ENCODE measurements around the gene SCLT1.

SCLT1 gene

DNA sequence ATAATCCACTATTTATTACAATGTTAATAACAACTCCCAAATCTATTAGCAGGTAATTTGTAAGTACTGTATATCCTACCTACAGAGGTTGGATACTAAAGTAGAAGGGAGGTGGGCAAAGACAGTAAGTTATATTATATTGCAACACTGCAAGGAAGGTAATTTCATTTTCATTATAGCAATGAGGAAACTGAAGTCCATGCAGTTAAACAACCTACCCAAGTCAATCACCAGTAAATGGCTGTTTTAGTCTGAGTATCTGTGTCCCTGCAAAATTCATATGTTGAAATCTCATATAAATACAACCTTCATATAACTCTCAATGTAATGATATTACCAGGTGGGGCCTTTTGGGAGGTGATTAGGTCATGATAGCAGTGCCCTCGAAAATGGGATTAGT, 114.4 kb downstream of the SCLT1 start:
- Histone ChIP-seq H3K9me3 (ENCODE audit: insufficient read depth, low read depth, low read length) (no peaks in the 10 kb centered on the region), H2AFZ (ENCODE audit: low read length) (no peak overlapping the region), H3F3A (ENCODE audit: low read depth) (no peaks in the 10 kb centered on the region), H3K4me3 (ENCODE audit: low read length, poor library complexity, severe bottlenecking) (no peak overlapping the region), H3K4me1 (ENCODE audit: insufficient read depth, low read length, poor library complexity, severe bottlenecking) (no peaks in the 10 kb centered on the region), H4K20me1 (ENCODE audit: insufficient read depth, low read length, poor library complexity, severe bottlenecking) (no peaks in the 10 kb centered on the region), H3K9me2 (replicated peaks; ENCODE audit: low read depth, low read length) (no peaks in the 10 kb centered on the region), H3K9ac (ENCODE audit: low read depth, low read length, poor library complexity, severe bottlenecking) (no peak overlapping the region), H3K36me3 (ENCODE audit: insufficient read depth, low read length) (peaks cover 17% of the 10 kb centered on the region; the same call in 1 of the 2 replicates), H3K79me2 (ENCODE audit: insufficient read depth, low read length) (no peaks in the 10 kb centered on the region), H3K4me2 (ENCODE audit: low read depth, low read length, poor library complexity, severe bottlenecking) (no peak overlapping the region), H3K27me3 (ENCODE audit: insufficient read depth, low read length, poor library complexity, severe bottlenecking) (no peaks in the 10 kb centered on the region)
- TF ChIP-seq EZH2phosphoT487 (IDR thresholded peaks at IDR 0.05; ENCODE audit: borderline replicate concordance) = no peak

DNA sequence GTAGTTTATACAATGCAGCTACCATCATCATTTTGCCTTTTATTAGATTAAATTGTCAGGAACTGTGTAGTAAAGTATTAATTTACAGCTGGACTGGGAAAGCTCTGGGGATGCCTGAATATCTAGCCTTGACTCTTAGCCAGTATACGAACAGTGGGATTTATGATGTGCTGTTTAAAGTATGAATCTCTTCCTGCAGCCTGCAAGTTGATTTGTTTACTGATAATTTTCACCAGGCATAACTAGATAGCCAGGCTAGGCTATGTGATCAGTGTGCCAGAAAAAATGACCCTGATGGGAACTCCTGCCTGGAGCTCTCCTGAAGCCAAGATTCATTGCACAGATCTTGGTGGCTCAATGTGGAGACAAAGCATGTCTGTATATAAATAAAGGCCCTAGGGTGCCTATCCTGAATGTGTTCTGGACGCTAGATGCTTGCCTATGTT, 119.2 kb downstream of the SCLT1 start:
- H3K27me3 ChIP-seq (ENCODE audit: insufficient read depth, low read length, poor library complexity, severe bottlenecking) = no peaks in the 10 kb centered on the region
- no peak overlapping the region for H2AFZ ChIP-seq (ENCODE audit: low read length)
- no peak overlapping the region for H3K4me3 ChIP-seq (ENCODE audit: low read length, poor library complexity, severe bottlenecking)
- H4K20me1 ChIP-seq (ENCODE audit: insufficient read depth, low read length, poor library complexity, severe bottlenecking) = peaks cover 3% of the 10 kb centered on the region
- H3K36me3 ChIP-seq (ENCODE audit: insufficient read depth, low read length) = peaks cover 7% of the 10 kb centered on the region; the same call in 1 of the 2 replicates
- no peaks in the 10 kb centered on the region for H3K9me2 ChIP-seq (replicated peaks; ENCODE audit: low read depth, low read length)
- H3F3A ChIP-seq (ENCODE audit: low read depth) = no peaks in the 10 kb centered on the region
- TF ChIP-seq, protein P1, sequence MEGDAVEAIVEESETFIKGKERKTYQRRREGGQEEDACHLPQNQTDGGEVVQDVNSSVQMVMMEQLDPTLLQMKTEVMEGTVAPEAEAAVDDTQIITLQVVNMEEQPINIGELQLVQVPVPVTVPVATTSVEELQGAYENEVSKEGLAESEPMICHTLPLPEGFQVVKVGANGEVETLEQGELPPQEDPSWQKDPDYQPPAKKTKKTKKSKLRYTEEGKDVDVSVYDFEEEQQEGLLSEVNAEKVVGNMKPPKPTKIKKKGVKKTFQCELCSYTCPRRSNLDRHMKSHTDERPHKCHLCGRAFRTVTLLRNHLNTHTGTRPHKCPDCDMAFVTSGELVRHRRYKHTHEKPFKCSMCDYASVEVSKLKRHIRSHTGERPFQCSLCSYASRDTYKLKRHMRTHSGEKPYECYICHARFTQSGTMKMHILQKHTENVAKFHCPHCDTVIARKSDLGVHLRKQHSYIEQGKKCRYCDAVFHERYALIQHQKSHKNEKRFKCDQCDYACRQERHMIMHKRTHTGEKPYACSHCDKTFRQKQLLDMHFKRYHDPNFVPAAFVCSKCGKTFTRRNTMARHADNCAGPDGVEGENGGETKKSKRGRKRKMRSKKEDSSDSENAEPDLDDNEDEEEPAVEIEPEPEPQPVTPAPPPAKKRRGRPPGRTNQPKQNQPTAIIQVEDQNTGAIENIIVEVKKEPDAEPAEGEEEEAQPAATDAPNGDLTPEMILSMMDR (conservative IDR thresholded peaks at IDR 0.05; ENCODE audit: low read length) = no peak
- no peak for TF ChIP-seq EZH2phosphoT487 (IDR thresholded peaks at IDR 0.05; ENCODE audit: borderline replicate concordance)
- no peak overlapping the region for H3K4me2 ChIP-seq (ENCODE audit: low read depth, low read length, poor library complexity, severe bottlenecking)
- H3K79me2 ChIP-seq (ENCODE audit: insufficient read depth, low read length) = no peaks in the 10 kb centered on the region
- H3K9me3 ChIP-seq (ENCODE audit: insufficient read depth, low read depth, low read length) = no peaks in the 10 kb centered on the region
- H3K4me1 ChIP-seq (ENCODE audit: insufficient read depth, low read length, poor library complexity, severe bottlenecking) = no peaks in the 10 kb centered on the region
- H3K9ac ChIP-seq (ENCODE audit: low read depth, low read length, poor library complexity, severe bottlenecking) = no peak overlapping the region

DNA sequence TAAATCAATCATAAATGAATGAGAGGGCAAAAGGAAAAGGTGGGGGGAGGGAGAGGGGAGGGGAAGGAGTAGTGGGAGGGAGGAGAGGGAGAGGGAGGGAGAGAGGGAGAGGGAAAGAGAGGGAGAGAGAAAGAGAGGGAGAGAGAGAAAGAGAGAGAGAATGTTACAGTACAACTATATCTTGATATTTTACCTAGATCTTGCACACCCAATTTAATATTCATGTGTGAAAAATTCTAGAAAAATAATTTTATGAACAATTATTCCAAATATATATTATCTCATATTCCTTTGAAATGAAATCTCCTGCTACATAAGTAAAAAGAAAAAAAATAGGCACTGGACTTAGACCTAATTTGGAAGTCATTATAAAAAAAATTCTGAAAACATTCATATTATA, 120.0 kb downstream of the SCLT1 start:
- Histone ChIP-seq H3K9ac (ENCODE audit: low read depth, low read length, poor library complexity, severe bottlenecking) (no peak overlapping the region), H3K27me3 (ENCODE audit: insufficient read depth, low read length, poor library complexity, severe bottlenecking) (no peaks in the 10 kb centered on the region), H3K9me3 (ENCODE audit: insufficient read depth, low read depth, low read length) (no peaks in the 10 kb centered on the region), H3K36me3 (ENCODE audit: insufficient read depth, low read length) (peaks cover 13% of the 10 kb centered on the region; the same call in 1 of the 2 replicates), H3K79me2 (ENCODE audit: insufficient read depth, low read length) (no peaks in the 10 kb centered on the region), H3K9me2 (replicated peaks; ENCODE audit: low read depth, low read length) (no peaks in the 10 kb centered on the region), H3K4me3 (ENCODE audit: low read length, poor library complexity, severe bottlenecking) (no peak overlapping the region), H3K4me2 (ENCODE audit: low read depth, low read length, poor library complexity, severe bottlenecking) (no peak overlapping the region), H2AFZ (ENCODE audit: low read length) (no peak overlapping the region), H3K4me1 (ENCODE audit: insufficient read depth, low read length, poor library complexity, severe bottlenecking) (no peaks in the 10 kb centered on the region), H4K20me1 (ENCODE audit: insufficient read depth, low read length, poor library complexity, severe bottlenecking) (peaks cover 3% of the 10 kb centered on the region), H3F3A (ENCODE audit: low read depth) (no peaks in the 10 kb centered on the region)
- no peak for TF ChIP-seq EZH2phosphoT487 (IDR thresholded peaks at IDR 0.05; ENCODE audit: borderline replicate concordance)
- TF ChIP-seq, protein P1 (conservative IDR thresholded peaks at IDR 0.05; ENCODE audit: low read length) = no peak

DNA sequence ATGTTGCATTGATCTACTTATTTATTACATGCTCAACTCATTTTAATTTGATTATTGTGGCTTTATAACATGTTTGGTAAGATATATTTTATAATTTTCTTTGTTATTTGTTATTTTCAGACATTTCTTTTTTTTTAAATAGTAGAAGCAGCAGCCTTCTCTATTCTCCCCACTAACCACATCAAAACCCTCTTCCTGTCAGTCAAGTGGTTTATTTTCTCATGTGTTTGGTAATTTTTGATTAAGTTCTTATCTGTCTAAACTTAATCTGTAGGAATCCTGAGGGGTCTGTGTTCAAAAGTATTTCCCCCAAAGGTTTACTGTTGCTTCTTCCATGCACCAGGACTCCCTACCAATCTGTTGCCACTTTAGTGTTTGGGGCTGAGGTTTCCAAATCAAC, 131.9 kb downstream of the SCLT1 start:
- H3K27me3 ChIP-seq (ENCODE audit: insufficient read depth, low read length, poor library complexity, severe bottlenecking) = no peaks in the 10 kb centered on the region
- H3F3A ChIP-seq (ENCODE audit: low read depth) = no peaks in the 10 kb centered on the region
- no peaks in the 10 kb centered on the region for H3K9me2 ChIP-seq (replicated peaks; ENCODE audit: low read depth, low read length)
- H3K4me3 ChIP-seq (ENCODE audit: low read length, poor library complexity, severe bottlenecking) = no peak overlapping the region
- no peak overlapping the region for H2AFZ ChIP-seq (ENCODE audit: low read length)
- no peaks in the 10 kb centered on the region for H3K9me3 ChIP-seq (ENCODE audit: insufficient read depth, low read depth, low read length)
- TF ChIP-seq, protein P1 (conservative IDR thresholded peaks at IDR 0.05; ENCODE audit: low read length) = no peak
- no peak for TF ChIP-seq EZH2phosphoT487 (IDR thresholded peaks at IDR 0.05; ENCODE audit: borderline replicate concordance)
- H3K79me2 ChIP-seq (ENCODE audit: insufficient read depth, low read length) = no peaks in the 10 kb centered on the region
- peaks cover 9% of the 10 kb centered on the region for H3K4me1 ChIP-seq (ENCODE audit: insufficient read depth, low read length, poor library complexity, severe bottlenecking)
- 0 out of 2 replicates have a peak, but pooled peaks cover 5% of the 10 kb centered on the region for H3K36me3 ChIP-seq (ENCODE audit: insufficient read depth, low read length)
- H3K4me2 ChIP-seq (ENCODE audit: low read depth, low read length, poor library complexity, severe bottlenecking) = no peak overlapping the region
- no peaks in the 10 kb centered on the region for H4K20me1 ChIP-seq (ENCODE audit: insufficient read depth, low read length, poor library complexity, severe bottlenecking)
- no peak overlapping the region for H3K9ac ChIP-seq (ENCODE audit: low read depth, low read length, poor library complexity, severe bottlenecking)

All from Loucy (cell line).